ENCODE results near the gene IRGM.
"Not testable (repeated sequence)": the region's sequence is repeated elsewhere in the genome, so short reads cannot be mapped to it uniquely, and the experiment has no call there.

DNA sequence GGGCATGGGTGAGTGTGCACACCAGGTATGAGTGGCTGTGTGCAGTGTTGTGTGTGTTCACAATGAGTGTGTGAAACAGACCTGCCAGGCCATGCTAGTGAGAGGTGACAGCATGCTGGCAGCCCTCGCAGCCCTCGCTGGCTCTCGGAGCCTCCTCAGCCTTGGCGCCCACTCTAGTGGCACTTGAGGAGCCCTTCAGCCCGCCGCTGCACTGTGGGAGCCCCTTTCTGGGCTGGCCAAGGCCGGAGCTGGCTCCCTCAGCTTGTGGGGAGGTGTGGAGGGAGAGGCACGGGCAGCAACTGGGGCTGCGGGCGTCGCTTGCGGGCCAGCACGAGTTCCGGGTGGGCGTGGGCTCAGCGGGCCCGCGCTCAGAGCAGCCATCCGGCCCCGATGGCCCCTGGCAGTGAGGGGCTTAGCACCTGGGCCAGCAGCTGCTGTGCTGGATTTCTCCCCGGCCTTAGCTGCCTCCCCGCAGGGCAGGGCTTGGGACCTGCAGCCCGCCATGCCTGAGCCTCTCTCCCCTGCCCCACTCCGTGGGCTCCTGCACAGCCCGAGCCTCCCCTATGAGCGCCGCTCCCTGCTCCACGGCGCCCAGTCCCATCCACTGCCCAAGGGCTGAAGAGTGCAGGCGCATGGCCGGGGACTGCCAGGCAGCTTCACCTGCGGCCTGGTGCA lies 999 bp upstream of the IRGM start:
- TF ChIP-seq, protein P1, sequence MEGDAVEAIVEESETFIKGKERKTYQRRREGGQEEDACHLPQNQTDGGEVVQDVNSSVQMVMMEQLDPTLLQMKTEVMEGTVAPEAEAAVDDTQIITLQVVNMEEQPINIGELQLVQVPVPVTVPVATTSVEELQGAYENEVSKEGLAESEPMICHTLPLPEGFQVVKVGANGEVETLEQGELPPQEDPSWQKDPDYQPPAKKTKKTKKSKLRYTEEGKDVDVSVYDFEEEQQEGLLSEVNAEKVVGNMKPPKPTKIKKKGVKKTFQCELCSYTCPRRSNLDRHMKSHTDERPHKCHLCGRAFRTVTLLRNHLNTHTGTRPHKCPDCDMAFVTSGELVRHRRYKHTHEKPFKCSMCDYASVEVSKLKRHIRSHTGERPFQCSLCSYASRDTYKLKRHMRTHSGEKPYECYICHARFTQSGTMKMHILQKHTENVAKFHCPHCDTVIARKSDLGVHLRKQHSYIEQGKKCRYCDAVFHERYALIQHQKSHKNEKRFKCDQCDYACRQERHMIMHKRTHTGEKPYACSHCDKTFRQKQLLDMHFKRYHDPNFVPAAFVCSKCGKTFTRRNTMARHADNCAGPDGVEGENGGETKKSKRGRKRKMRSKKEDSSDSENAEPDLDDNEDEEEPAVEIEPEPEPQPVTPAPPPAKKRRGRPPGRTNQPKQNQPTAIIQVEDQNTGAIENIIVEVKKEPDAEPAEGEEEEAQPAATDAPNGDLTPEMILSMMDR (IDR thresholded peaks at IDR 0.05 in 4 of 5, conservative IDR thresholded peaks at IDR 0.05 in 1 of 5): not testable (repeated sequence)
- TF ChIP-seq POLR2A (IDR thresholded peaks at IDR 0.05): not testable (repeated sequence)
